ENCODE results near the gene S100B.
A peak's percentile ranks its signal among the peaks of the same experiment; 100 is the strongest.

The S100B gene

GRCh38 chr21:46626975-46627501, 22.2 kb upstream of the S100B start:
- no peak for DNase-seq

- DNase-seq = no peak
Measured at GRCh38 chr21:46626536-46626935, 21.7 kb upstream of the S100B start.

- DNase-seq = no peak
Measured at GRCh38 chr21:46625759-46626158, 20.9 kb upstream of the S100B start.

GRCh38 chr21:46624050-46624449, 19.2 kb upstream of the S100B start:
- no peak for DNase-seq

GRCh38 chr21:46622226-46622625, 17.3 kb upstream of the S100B start:
- no peak for DNase-seq

GRCh38 chr21:46621457-46622182, 16.7 kb upstream of the S100B start:
- no peak for DNase-seq

- no peak for DNase-seq
Measured at GRCh38 chr21:46620846-46621245, 16.0 kb upstream of the S100B start.

- peak; percentile 6 for DNase-seq
Measured at GRCh38 chr21:46619846-46620245, 15.0 kb upstream of the S100B start.

GRCh38 chr21:46618738-46619379, 14.0 kb upstream of the S100B start:
- DNase-seq = no peak

- DNase-seq = peak; percentile 9
Measured at GRCh38 chr21:46617267-46618051, 12.6 kb upstream of the S100B start.

GRCh38 chr21:46616656-46617055, 11.8 kb upstream of the S100B start:
- DNase-seq = no peak

- DNase-seq = no peak
Measured at GRCh38 chr21:46616050-46616449, 11.2 kb upstream of the S100B start.

- DNase-seq = no peak
Measured at GRCh38 chr21:46613391-46613790, 8.5 kb upstream of the S100B start.

- DNase-seq = no peak
Measured at GRCh38 chr21:46610018-46610701, 5.3 kb upstream of the S100B start.

GRCh38 chr21:46608672-46609111, 3.8 kb upstream of the S100B start:
- no peak for DNase-seq

GRCh38 chr21:46607636-46608035, 2.8 kb upstream of the S100B start:
- DNase-seq = no peak

GRCh38 chr21:46606427-46606813, 1.5 kb upstream of the S100B start:
- DNase-seq = no peak

- no peak for DNase-seq
Measured at GRCh38 chr21:46605767-46606426, 1.0 kb upstream of the S100B start.

GRCh38 chr21:46604329-46604974, 430 bp downstream of the S100B start:
- DNase-seq = no peak

- no peak for DNase-seq
Measured at GRCh38 chr21:46603228-46603627, 1.7 kb downstream of the S100B start.

- DNase-seq = no peak
Measured at GRCh38 chr21:46600978-46601377, 3.9 kb downstream of the S100B start.

GRCh38 chr21:46600305-46600704, 4.6 kb downstream of the S100B start:
- no peak for DNase-seq
